GM15510 (cell line): ENCODE results near the gene EDEM1.
A peak's percentile ranks its signal among the peaks of the same experiment; 100 is the strongest.

Experiments used
- POLR2A ChIP-seq: IDR thresholded peaks from 3 replicates; pipeline ENCODE4 v1.6.1; 2011; ENCODE audit warnings: borderline replicate concordance; ENCODE audit not compliant: insufficient read length; ENCODE audit errors: extremely low read depth

The EDEM1 gene

GRCh38 chr3:5192571-5193365 is 5.3 kb downstream of the EDEM1 start:
- no peak for TF ChIP-seq POLR2A

GRCh38 chr3:5194341-5194740 is 6.8 kb downstream of the EDEM1 start:
- no peak for TF ChIP-seq POLR2A

GRCh38 chr3:5194801-5195509 is 7.4 kb downstream of the EDEM1 start:
- no peak for TF ChIP-seq POLR2A

- TF ChIP-seq POLR2A = no peak
These were observed 8.1 kb downstream of the EDEM1 start for GRCh38 chr3:5195605-5196004.

- no peak for TF ChIP-seq POLR2A
These were observed 9.5 kb downstream of the EDEM1 start for GRCh38 chr3:5197022-5197421.

- TF ChIP-seq POLR2A = no peak
These were observed 10.2 kb downstream of the EDEM1 start for GRCh38 chr3:5197470-5198312.

GRCh38 chr3:5198313-5198677 is 10.8 kb downstream of the EDEM1 start:
- no peak for TF ChIP-seq POLR2A

GRCh38 chr3:5198986-5199731 is 11.7 kb downstream of the EDEM1 start:
- no peak for TF ChIP-seq POLR2A

GRCh38 chr3:5201536-5201935 is 14.0 kb downstream of the EDEM1 start:
- no peak for TF ChIP-seq POLR2A

- no peak for TF ChIP-seq POLR2A
These were observed 14.7 kb downstream of the EDEM1 start for GRCh38 chr3:5202222-5202621.

- TF ChIP-seq POLR2A = peak; percentile 17
These were observed 17.8 kb downstream of the EDEM1 start for GRCh38 chr3:5205165-5205941.

- no peak for TF ChIP-seq POLR2A
These were observed 23.4 kb downstream of the EDEM1 start for GRCh38 chr3:5210926-5211325.

GRCh38 chr3:5212628-5213573 is 25.4 kb downstream of the EDEM1 start:
- no peak for TF ChIP-seq POLR2A
